ENCODE data around the gene AUH.
"Not testable (repeated sequence)": the region's sequence is repeated elsewhere in the genome, so short reads cannot be mapped to it uniquely, and the experiment has no call there.

Gene AUH

GRCh38 chr9:91392435-91392834, 30.7 kb upstream of the AUH start:
- no peak for DNase-seq (ENCODE audit: low read depth)
- TF ChIP-seq, protein P1, sequence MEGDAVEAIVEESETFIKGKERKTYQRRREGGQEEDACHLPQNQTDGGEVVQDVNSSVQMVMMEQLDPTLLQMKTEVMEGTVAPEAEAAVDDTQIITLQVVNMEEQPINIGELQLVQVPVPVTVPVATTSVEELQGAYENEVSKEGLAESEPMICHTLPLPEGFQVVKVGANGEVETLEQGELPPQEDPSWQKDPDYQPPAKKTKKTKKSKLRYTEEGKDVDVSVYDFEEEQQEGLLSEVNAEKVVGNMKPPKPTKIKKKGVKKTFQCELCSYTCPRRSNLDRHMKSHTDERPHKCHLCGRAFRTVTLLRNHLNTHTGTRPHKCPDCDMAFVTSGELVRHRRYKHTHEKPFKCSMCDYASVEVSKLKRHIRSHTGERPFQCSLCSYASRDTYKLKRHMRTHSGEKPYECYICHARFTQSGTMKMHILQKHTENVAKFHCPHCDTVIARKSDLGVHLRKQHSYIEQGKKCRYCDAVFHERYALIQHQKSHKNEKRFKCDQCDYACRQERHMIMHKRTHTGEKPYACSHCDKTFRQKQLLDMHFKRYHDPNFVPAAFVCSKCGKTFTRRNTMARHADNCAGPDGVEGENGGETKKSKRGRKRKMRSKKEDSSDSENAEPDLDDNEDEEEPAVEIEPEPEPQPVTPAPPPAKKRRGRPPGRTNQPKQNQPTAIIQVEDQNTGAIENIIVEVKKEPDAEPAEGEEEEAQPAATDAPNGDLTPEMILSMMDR (IDR thresholded peaks at IDR 0.05; ENCODE audit: insufficient read depth, low read depth, low read length, missing control alignments), result no peak
- H3K4me3 ChIP-seq (ENCODE audit: low read depth, low read length), result no peak overlapping the region

DNA sequence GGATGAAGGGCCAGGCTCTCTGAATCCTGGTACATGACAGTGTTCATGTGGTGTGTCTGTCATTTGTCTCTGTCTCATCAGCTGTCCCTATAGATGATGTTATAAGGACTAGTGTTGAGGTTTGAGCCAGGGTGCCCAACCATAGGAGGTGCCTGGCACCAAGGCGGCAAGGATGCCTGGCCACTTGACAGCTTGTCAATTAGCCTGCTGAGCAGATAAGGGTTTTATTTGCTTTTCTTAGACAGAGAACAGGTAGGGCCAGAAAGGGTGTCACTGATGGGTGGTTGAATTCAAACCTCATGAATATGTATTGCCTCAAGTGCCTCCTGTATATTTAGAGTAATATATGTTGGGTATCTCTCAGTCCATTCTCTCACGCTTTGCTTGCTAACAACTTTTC, 30.1 kb upstream of the AUH start:
- TF ChIP-seq, protein P1 (IDR thresholded peaks at IDR 0.05; ENCODE audit: insufficient read depth, low read depth, low read length, missing control alignments), result no peak
- no peak for DNase-seq (ENCODE audit: low read depth)
- H3K4me3 ChIP-seq (ENCODE audit: low read depth, low read length), result no peak overlapping the region

GRCh38 chr9:91391412-91391811, 29.7 kb upstream of the AUH start:
- TF ChIP-seq, protein P1 (IDR thresholded peaks at IDR 0.05; ENCODE audit: insufficient read depth, low read depth, low read length, missing control alignments), result no peak
- no peak overlapping the region for H3K4me3 ChIP-seq (ENCODE audit: low read depth, low read length)
- DNase-seq (ENCODE audit: low read depth), result no peak

DNA sequence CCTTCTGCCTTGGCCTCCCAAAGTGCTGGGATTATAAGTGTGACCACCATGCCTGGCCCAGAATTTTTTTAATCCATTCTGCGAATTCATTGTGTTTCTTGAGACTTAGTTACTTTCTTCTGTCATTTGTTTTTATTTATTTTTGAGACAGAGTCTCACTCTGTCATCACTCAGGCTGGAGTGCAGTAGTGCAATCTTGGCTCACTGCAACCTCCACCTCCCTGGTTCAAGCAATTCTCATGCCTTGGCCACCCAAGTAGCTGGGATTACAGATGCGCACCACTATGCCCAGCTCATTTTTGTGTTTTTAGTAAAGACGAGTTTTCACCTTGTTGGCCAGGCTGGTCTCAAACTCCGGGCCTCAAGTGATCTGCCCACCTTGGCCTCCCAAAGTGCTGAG, 28.0 kb upstream of the AUH start:
- DNase-seq (ENCODE audit: low read depth), result not testable (repeated sequence)

DNA sequence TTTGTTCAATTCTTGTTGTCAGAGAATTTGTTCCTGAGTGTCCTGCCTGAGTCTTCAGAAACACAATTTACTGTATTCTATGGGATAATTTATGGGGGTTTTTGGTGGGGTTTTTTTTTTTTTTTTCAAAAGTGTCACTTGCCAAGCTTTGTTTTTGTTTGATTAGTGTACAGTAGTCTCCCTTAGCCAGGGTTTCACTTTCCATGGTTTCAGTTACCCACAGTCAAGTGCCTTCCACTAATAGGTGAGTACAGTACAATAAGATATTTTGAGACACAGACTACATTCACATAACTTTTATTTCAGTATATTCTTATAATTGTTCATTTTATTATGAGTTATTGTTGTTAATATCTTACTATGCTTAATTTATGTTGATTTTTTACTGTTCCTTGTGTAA, 25.0 kb upstream of the AUH start:
- DNase-seq (ENCODE audit: low read depth), result no peak
- H3K4me3 ChIP-seq (ENCODE audit: low read depth, low read length), result no peak overlapping the region
- TF ChIP-seq, protein P1 (IDR thresholded peaks at IDR 0.05; ENCODE audit: insufficient read depth, low read depth, low read length, missing control alignments), result no peak

More for the DNA sequence above, 28.0 kb upstream of the AUH start:
- not testable (repeated sequence) for H3K4me3 ChIP-seq (ENCODE audit: low read depth, low read length)

- DNase-seq (ENCODE audit: low read depth), result no peak
- TF ChIP-seq, protein P1 (IDR thresholded peaks at IDR 0.05; ENCODE audit: insufficient read depth, low read depth, low read length, missing control alignments), result no peak
- H3K4me3 ChIP-seq (ENCODE audit: low read depth, low read length), result no peak overlapping the region
Measured at GRCh38 chr9:91384954-91385353, 23.2 kb upstream of the AUH start.

DNA sequence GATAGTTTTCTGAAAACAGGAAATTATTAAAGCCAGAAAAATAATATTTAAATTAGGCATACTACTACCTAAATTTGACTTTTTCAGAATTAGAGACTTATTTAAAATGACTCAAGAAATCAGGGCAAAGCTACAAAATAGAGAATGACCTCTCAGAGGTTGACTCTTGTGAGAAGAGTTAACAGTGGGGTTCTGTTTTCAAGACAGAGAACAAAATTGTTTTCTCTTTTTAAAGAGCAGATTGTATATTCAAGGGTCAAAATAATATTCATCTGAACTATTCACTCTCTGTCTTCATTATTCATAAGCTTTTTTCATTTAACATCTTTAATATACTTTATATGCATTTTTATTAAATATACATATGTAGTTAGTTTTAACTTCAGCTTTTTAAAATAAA, 21.9 kb upstream of the AUH start:
- no peak for DNase-seq (ENCODE audit: low read depth)
- H3K4me3 ChIP-seq (ENCODE audit: low read depth, low read length), result no peak overlapping the region
- TF ChIP-seq, protein P1 (IDR thresholded peaks at IDR 0.05; ENCODE audit: insufficient read depth, low read depth, low read length, missing control alignments), result no peak

Data from GM12865 (cell line).